HUES6 (cell line): Measurements from ENCODE around the gene ARMC7.

Source experiments
- H3K27ac ChIP-seq: 2 replicates; pipeline ENCODE4 v1.7.0; 2013; ENCODE audit warnings: low read depth, mild to moderate bottlenecking, low read length, inconsistent platforms
- H3K27me3 ChIP-seq: 2 replicates; pipeline ENCODE4 v1.6.1; 2013; ENCODE audit warnings: low read length; ENCODE audit not compliant: control insufficient read depth, insufficient read depth
- H3K36me3 ChIP-seq: 2 replicates; pipeline ENCODE4 v1.6.1; 2013; ENCODE audit warnings: low read length; ENCODE audit not compliant: control insufficient read depth, insufficient read depth
- H3K4me1 ChIP-seq: 2 replicates; pipeline ENCODE4 v1.6.1; 2013; ENCODE audit warnings: low read length; ENCODE audit not compliant: control insufficient read depth, insufficient read depth
- H3K4me3 ChIP-seq: 2 replicates; pipeline ENCODE4 v1.5.1; 2013; ENCODE audit warnings: low read depth, low read length
- H3K9ac ChIP-seq: one replicate; pipeline ENCODE4 v1.6.1; 2013; ENCODE audit warnings: mild to moderate bottlenecking, low read length
- H3K9me3 ChIP-seq: 2 replicates; pipeline ENCODE4 v1.6.1; 2013; ENCODE audit warnings: low read depth, low read length; ENCODE audit not compliant: control insufficient read depth, insufficient read depth

The ARMC7 gene

GRCh38 chr17:75090871-75091854 is 18.6 kb upstream of the ARMC7 start:
- Histone ChIP-seq H3K36me3 (peaks cover 6% of the 10 kb centered on the region; the same call in 1 of the 2 replicates), H3K27ac (peak overlapping the region; percentile 39; the same call in 1 of the 2 replicates), H3K27me3 (no peaks in the 10 kb centered on the region), H3K9ac (peak overlapping the region; percentile 48), H3K4me1 (peaks cover 61% of the 10 kb centered on the region), H3K9me3 (no peaks in the 10 kb centered on the region), H3K4me3 (peak overlapping the region; percentile 7; the same call in 1 of the 2 replicates)

GRCh38 chr17:75091855-75092327 is 17.9 kb upstream of the ARMC7 start:
- H3K9me3 ChIP-seq = no peaks in the 10 kb centered on the region
- H3K4me3 ChIP-seq = peak overlapping the region; percentile 7; the same call in 1 of the 2 replicates
- no peak overlapping the region for H3K9ac ChIP-seq
- peaks cover 6% of the 10 kb centered on the region for H3K36me3 ChIP-seq
- H3K27me3 ChIP-seq = no peaks in the 10 kb centered on the region
- peaks cover 57% of the 10 kb centered on the region for H3K4me1 ChIP-seq
- no peak overlapping the region for H3K27ac ChIP-seq

- H3K27me3 ChIP-seq = no peaks in the 10 kb centered on the region
- no peak overlapping the region for H3K9ac ChIP-seq
- no peak overlapping the region for H3K4me3 ChIP-seq
- H3K9me3 ChIP-seq = no peaks in the 10 kb centered on the region
- peaks cover 21% of the 10 kb centered on the region for H3K36me3 ChIP-seq
- no peak overlapping the region for H3K27ac ChIP-seq
- H3K4me1 ChIP-seq = peaks cover 46% of the 10 kb centered on the region
Measured at GRCh38 chr17:75093548-75094158, 16.1 kb upstream of the ARMC7 start.

- Histone ChIP-seq H3K9me3 (no peaks in the 10 kb centered on the region), H3K27ac (no peak overlapping the region), H3K4me1 (peaks cover 36% of the 10 kb centered on the region)
Measured at GRCh38 chr17:75094871-75095399, 14.8 kb upstream of the ARMC7 start.

GRCh38 chr17:75096082-75096625 is 13.6 kb upstream of the ARMC7 start:
- peaks cover 41% of the 10 kb centered on the region for H3K36me3 ChIP-seq
- peak overlapping the region; percentile 33 for H3K9ac ChIP-seq
- H3K27me3 ChIP-seq = no peaks in the 10 kb centered on the region
- no peaks in the 10 kb centered on the region for H3K9me3 ChIP-seq
- H3K4me1 ChIP-seq = peaks cover 28% of the 10 kb centered on the region
- H3K27ac ChIP-seq = peak overlapping the region; percentile 53; the same call in 1 of the 2 replicates
- no peak overlapping the region for H3K4me3 ChIP-seq

More at GRCh38 chr17:75094871-75095399, 14.8 kb upstream of the ARMC7 start:
- Histone ChIP-seq H3K4me3 (no peak overlapping the region), H3K9ac (no peak overlapping the region), H3K27me3 (no peaks in the 10 kb centered on the region), H3K36me3 (peaks cover 32% of the 10 kb centered on the region)

GRCh38 chr17:75097865-75098264 is 11.9 kb upstream of the ARMC7 start:
- H3K27me3 ChIP-seq = no peaks in the 10 kb centered on the region
- H3K27ac ChIP-seq = no peak overlapping the region
- peaks cover 22% of the 10 kb centered on the region for H3K4me1 ChIP-seq
- no peak overlapping the region for H3K9ac ChIP-seq
- H3K9me3 ChIP-seq = no peaks in the 10 kb centered on the region
- peaks cover 41% of the 10 kb centered on the region for H3K36me3 ChIP-seq
- no peak overlapping the region for H3K4me3 ChIP-seq

- no peak overlapping the region for H3K9ac ChIP-seq
Measured at GRCh38 chr17:75098861-75099260, 10.9 kb upstream of the ARMC7 start.

GRCh38 chr17:75099881-75100595 is 9.7 kb upstream of the ARMC7 start:
- Histone ChIP-seq H3K9ac (no peak overlapping the region), H3K9me3 (no peaks in the 10 kb centered on the region), H3K27ac (no peak overlapping the region), H3K27me3 (no peaks in the 10 kb centered on the region), H3K4me3 (no peak overlapping the region), H3K4me1 (peaks cover 14% of the 10 kb centered on the region; the same call in 1 of the 2 replicates), H3K36me3 (peaks cover 45% of the 10 kb centered on the region)

More at GRCh38 chr17:75098861-75099260, 10.9 kb upstream of the ARMC7 start:
- Histone ChIP-seq H3K4me1 (peaks cover 14% of the 10 kb centered on the region; the same call in 1 of the 2 replicates), H3K4me3 (no peak overlapping the region), H3K36me3 (peaks cover 45% of the 10 kb centered on the region), H3K9me3 (no peaks in the 10 kb centered on the region), H3K27me3 (no peaks in the 10 kb centered on the region), H3K27ac (no peak overlapping the region)

- Histone ChIP-seq H3K9me3 (no peaks in the 10 kb centered on the region), H3K9ac (no peak overlapping the region), H3K4me1 (peaks cover 13% of the 10 kb centered on the region; the same call in 1 of the 2 replicates), H3K4me3 (no peak overlapping the region), H3K27ac (no peak overlapping the region), H3K36me3 (peaks cover 41% of the 10 kb centered on the region), H3K27me3 (no peaks in the 10 kb centered on the region)
Measured at GRCh38 chr17:75102385-75102821, 7.4 kb upstream of the ARMC7 start.
